DOHH2 (cell line): ENCODE results near the gene OSBP.

Experiments
- H3F3A ChIP-seq: fragments of 200-600 bp; sonication (generic), shearing (Covaris generic); 2 replicates; pipeline ENCODE4 v1.6.0; 2016; ENCODE audit warnings: antibody characterized with exemption, mild to moderate bottlenecking; ENCODE audit not compliant: control insufficient read depth, insufficient read depth
- H3K27ac ChIP-seq: fragments of 200-600 bp; sonication (generic); 2 replicates; pipeline ENCODE4 v1.5.1; 2014; ENCODE audit warnings: low read depth, mild to moderate bottlenecking, low read length, moderate library complexity
- H3K27me3 ChIP-seq: fragments of 200-600 bp; sonication (generic); 2 replicates; pipeline ENCODE4 v1.6.1; 2014; ENCODE audit warnings: mild to moderate bottlenecking, low read length, mixed read lengths; ENCODE audit not compliant: control insufficient read depth
- H3K36me3 ChIP-seq: fragments of 200-600 bp; sonication (generic); 2 replicates; pipeline ENCODE4 v1.6.1; 2014; ENCODE audit warnings: mild to moderate bottlenecking, low read length, moderate library complexity, mixed read lengths; ENCODE audit not compliant: control insufficient read depth
- H3K4me1 ChIP-seq: fragments of 200-600 bp; sonication (generic); 2 replicates; pipeline ENCODE4 v1.6.1; 2014; ENCODE audit warnings: mild to moderate bottlenecking, low read length, mixed read lengths; ENCODE audit not compliant: control insufficient read depth
- H3K4me2 ChIP-seq: fragments of 200-600 bp; sonication (generic); 2 replicates; pipeline ENCODE4 v1.6.0; 2014; ENCODE audit warnings: mild to moderate bottlenecking, low read length, moderate library complexity
- H3K4me3 ChIP-seq: fragments of 200-600 bp; sonication (generic); 2 replicates; pipeline ENCODE4 v1.5.1; 2014; ENCODE audit warnings: mild to moderate bottlenecking, low read length, mixed read lengths
- H3K79me2 ChIP-seq: fragments of 200-600 bp; sonication (generic); 2 replicates; pipeline ENCODE4 v1.6.1; 2014; ENCODE audit warnings: mild to moderate bottlenecking, low read length, mixed read lengths; ENCODE audit not compliant: control insufficient read depth
- H3K9me2 ChIP-seq: fragments of 200-600 bp; sonication (generic); replicated peaks from 2 replicates; pipeline ENCODE4 v1.6.1; 2014; ENCODE audit warnings: mild to moderate bottlenecking, low read length, mixed read lengths; ENCODE audit not compliant: control insufficient read depth
- H3K9me3 ChIP-seq: fragments of 200-600 bp; sonication (generic); 2 replicates; pipeline ENCODE4 v1.6.1; 2014; ENCODE audit warnings: antibody characterized with exemption, low read length, mixed read lengths; ENCODE audit not compliant: control insufficient read depth, insufficient read depth
- H4K20me1 ChIP-seq: fragments of 200-600 bp; sonication (generic); 2 replicates; pipeline ENCODE4 v1.6.0; 2014; ENCODE audit warnings: low read depth, mild to moderate bottlenecking, antibody characterized with exemption, low read length, moderate library complexity; ENCODE audit not compliant: control insufficient read depth, insufficient read depth
- EZH2phosphoT487 ChIP-seq: fragments of 200-600 bp; sonication (generic); IDR thresholded peaks from 2 replicates; pipeline ENCODE4 v1.6.1; 2017; ENCODE audit warnings: borderline replicate concordance, mild to moderate bottlenecking, antibody characterized with exemption, low read length, moderate library complexity, mixed read lengths
- TF ChIP-seq, protein P1 (sequence below): fragments of 200-600 bp; sonication (generic); IDR thresholded peaks from one replicate; pipeline ENCODE4 v1.5.1; 2014; ENCODE audit warnings: antibody characterized with exemption, mild to moderate bottlenecking, low read depth, low read length; ENCODE audit not compliant: poor library complexity, severe bottlenecking

OSBP gene

DNA sequence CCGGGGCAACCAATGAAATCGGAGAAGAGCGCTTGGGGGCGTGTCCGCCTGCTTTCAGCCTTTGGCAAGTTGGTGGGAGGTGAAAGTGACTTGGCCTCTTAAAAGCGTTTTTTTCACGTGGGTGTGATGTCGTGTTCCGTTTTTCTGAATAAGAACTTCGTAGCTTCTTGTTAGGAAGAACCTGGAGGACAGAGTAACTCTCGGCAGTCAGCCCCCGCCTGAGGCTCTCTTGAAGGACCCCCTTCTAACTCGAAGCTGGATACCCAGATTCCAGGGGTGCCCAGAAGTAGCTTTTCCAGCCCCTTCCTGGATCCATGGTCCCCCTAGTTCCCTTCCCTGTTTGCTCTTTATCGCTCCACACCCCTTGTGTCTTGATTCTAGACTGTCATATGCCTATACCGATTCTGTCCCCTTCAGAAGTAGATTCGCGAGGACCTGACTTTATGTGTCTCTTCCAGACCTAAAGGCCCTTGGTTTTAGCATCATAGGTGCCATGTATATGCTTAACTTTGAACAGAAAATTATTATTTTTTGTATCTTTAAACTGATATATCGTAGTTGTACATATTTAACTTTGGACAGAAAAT lies 915 bp upstream of the OSBP start:
- Histone ChIP-seq H3K79me2 (peaks cover 37% of the 10 kb centered on the region), H3K27ac (peak overlapping the region; percentile 43), H3K27me3 (no peaks in the 10 kb centered on the region), H3K4me1 (peaks cover 40% of the 10 kb centered on the region), H3K9me3 (no peaks in the 10 kb centered on the region), H3K4me2 (peak overlapping the region; percentile 77), H3K36me3 (peaks cover 29% of the 10 kb centered on the region), H3K9me2 (no peaks in the 10 kb centered on the region), H3F3A (no peaks in the 10 kb centered on the region), H4K20me1 (peaks cover 21% of the 10 kb centered on the region), H3K4me3 (peak overlapping the region; percentile 72)
- TF ChIP-seq EZH2phosphoT487, result no peak
- TF ChIP-seq, protein P1, sequence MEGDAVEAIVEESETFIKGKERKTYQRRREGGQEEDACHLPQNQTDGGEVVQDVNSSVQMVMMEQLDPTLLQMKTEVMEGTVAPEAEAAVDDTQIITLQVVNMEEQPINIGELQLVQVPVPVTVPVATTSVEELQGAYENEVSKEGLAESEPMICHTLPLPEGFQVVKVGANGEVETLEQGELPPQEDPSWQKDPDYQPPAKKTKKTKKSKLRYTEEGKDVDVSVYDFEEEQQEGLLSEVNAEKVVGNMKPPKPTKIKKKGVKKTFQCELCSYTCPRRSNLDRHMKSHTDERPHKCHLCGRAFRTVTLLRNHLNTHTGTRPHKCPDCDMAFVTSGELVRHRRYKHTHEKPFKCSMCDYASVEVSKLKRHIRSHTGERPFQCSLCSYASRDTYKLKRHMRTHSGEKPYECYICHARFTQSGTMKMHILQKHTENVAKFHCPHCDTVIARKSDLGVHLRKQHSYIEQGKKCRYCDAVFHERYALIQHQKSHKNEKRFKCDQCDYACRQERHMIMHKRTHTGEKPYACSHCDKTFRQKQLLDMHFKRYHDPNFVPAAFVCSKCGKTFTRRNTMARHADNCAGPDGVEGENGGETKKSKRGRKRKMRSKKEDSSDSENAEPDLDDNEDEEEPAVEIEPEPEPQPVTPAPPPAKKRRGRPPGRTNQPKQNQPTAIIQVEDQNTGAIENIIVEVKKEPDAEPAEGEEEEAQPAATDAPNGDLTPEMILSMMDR, result no peak

DNA sequence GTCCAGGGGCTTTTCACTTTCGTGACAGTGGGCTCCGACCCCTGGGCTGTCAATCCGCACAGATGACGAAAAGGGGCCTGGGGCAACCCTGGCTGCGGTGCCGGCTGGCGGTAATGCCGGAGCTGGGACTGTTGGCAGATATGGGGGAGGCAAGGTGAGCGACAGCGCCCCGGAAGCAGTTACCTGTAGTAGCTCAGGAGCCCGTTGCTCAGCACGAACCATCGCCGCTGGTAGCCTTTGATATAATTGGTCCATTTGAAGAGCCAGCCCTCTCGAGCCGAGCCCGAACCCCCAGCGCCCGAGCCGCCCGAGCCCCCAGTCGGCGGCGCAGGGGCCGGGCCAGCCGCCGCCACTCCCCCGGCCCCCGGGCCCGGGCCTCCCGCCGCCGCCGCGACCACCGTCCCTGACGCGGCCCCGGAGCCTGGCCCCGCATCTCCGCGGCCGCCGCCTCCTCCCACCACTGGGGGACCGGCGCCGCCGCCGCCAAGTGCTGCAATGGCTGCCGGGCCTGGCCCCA lies 396 bp downstream of the OSBP start:
- H3K4me1 ChIP-seq, result peaks cover 40% of the 10 kb centered on the region
- peak overlapping the region; percentile 91 for H3K4me2 ChIP-seq
- TF ChIP-seq, protein P1, result no peak
- no peak for TF ChIP-seq EZH2phosphoT487
- peaks cover 39% of the 10 kb centered on the region for H3K36me3 ChIP-seq
- no peaks in the 10 kb centered on the region for H3K9me2 ChIP-seq
- no peaks in the 10 kb centered on the region for H3K9me3 ChIP-seq
- peaks cover 49% of the 10 kb centered on the region for H3K79me2 ChIP-seq
- peak overlapping the region; percentile 85 for H3K4me3 ChIP-seq
- H4K20me1 ChIP-seq, result peaks cover 22% of the 10 kb centered on the region
- no peaks in the 10 kb centered on the region for H3F3A ChIP-seq
- H3K27me3 ChIP-seq, result no peaks in the 10 kb centered on the region
- peak overlapping the region; percentile 27; the same call in 1 of the 2 replicates for H3K27ac ChIP-seq

DNA sequence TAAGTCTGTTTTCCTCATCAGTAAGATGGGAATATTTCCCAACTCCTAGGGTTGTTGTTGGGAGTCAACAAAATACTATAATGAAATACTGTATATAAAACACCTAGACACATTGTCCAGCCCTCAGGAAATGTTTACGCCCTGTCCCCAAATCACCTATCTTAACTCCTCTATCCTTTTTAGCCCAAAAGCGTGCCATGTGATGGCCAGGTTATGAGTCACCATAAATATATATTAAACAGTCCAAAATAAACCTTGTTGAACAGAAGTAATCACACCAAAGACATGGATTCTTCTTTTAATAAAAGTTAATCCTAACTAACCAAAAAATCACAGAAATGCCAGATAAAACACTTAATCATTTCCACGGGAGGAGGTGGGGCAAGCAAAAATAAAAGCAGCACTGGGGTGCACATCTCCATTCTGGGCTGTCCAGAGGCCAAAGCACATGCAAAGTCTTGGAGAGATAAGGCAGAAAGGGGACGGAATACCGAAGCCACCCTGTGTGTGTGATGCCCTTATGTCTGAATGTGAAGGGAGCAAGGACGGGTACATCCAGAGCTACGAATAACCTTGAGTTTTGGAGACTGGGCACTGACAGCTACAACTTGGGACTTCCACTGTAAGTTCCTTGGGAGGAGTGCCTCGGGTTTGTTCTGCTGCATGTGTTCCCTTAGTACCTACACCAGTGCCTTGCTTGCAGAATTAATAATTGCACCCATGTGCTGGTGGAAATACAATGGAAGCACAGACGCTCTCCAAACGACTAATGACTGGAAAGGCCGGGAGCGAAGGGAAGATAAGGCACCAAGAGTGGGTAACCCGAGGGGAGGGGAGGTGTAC lies 1.1 kb downstream of the OSBP start:
- Histone ChIP-seq H4K20me1 (peaks cover 22% of the 10 kb centered on the region), H3K9me3 (no peaks in the 10 kb centered on the region), H3K27me3 (no peaks in the 10 kb centered on the region), H3K4me2 (peak overlapping the region; percentile 91), H3F3A (no peaks in the 10 kb centered on the region), H3K36me3 (peaks cover 46% of the 10 kb centered on the region), H3K9me2 (no peaks in the 10 kb centered on the region), H3K4me3 (peak overlapping the region; percentile 85), H3K27ac (no peak overlapping the region), H3K4me1 (peaks cover 40% of the 10 kb centered on the region), H3K79me2 (peaks cover 51% of the 10 kb centered on the region)
- no peak for TF ChIP-seq EZH2phosphoT487
- TF ChIP-seq, protein P1, result no peak
